GM18873 (cell line): ENCODE results near the gene LRRC74A.
"Not testable (repeated sequence)": the region's sequence is repeated elsewhere in the genome, so short reads cannot be mapped to it uniquely, and the experiment has no call there.

ENCODE experiments used
- ATAC-seq: cut with Tn5 transposase; IDR thresholded peaks from one replicate; pipeline ENCODE4 v1.9.1; 2021; ENCODE audit warnings: mild to moderate bottlenecking, moderate library complexity, moderate number of reproducible peaks; ENCODE audit not compliant: unreplicated experiment, low FRiP score

LRRC74A gene

DNA sequence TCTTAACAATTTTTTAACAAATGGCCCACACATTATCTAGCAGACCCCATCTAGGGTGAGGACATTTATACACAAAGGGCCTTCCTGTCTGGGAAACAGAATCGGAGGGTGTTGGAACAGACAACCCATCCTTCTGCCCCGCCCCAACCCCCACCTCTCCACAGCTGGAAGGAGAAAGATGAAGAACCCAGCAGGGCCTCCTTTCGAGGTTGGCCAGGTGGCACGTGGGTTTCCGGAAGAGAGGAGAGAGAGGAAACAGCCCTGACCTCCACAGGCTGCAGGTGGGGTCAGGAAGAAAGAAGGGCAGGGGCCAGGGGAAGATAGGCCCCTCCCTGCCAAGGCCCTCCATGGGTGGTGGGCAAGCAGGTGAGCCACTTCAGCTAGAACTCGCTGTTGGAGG, 57.2 kb downstream of the LRRC74A start:
- ATAC-seq, result no peak

DNA sequence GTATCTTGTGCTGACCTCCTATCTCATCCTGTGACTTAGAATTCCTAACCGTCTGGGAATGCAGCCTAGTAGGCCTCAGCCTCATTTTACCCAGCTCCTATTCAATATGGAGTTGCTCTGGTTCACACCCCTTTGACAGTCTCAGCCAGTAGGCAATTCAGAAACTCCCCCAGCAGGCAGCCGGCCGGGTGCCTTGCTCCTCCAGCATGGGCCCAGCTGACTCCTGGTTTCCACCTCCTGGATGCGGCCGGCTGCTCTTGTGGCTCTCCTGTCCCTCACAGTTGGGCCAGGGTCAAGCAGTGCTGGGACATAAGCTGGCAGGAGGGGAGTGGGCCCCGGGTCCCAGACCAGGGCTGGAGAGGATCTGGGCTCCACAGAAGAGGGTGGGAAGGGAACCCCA, 58.2 kb downstream of the LRRC74A start:
- no peak for ATAC-seq

- no peak for ATAC-seq
These were observed 58.7 kb downstream of the LRRC74A start for GRCh38 chr14:76884853-76885276.

DNA sequence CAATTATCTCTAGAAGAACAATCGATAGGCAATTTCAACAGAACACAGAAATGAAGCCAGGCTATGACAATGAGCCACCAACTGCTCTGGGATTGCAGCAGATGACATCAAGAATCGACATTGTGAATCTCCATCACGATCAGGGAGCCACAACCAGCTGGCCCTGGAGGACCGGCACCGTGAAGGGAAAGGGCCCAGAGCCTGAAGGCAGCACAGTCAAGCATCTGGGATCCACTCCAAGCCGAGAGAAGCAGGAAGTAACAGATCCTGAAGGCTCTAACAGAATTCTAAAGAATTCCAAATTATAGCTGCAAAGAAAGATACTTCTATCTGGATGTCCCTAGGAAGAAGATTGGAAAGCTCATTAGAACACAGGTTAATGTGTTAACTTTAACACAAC, 61.0 kb downstream of the LRRC74A start:
- no peak for ATAC-seq

DNA sequence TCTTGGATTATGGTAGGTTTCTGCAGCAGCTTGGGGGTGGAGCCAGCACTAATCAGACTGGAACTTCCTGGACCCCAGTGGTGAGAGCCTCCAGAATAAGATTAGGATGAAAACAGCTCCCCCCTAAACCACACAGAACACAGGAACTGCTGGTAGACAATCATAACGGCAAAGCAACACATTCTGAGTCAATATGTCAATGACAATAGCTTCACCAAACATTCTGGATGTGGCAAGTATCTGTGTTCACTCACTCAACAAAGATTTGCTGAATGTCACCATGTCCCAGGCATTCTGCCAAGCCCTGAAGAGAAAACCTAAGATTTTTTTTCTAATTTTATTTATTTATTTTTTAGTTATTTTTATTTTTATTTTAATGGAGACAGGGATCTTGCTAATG, 65.2 kb downstream of the LRRC74A start:
- no peak for ATAC-seq

DNA sequence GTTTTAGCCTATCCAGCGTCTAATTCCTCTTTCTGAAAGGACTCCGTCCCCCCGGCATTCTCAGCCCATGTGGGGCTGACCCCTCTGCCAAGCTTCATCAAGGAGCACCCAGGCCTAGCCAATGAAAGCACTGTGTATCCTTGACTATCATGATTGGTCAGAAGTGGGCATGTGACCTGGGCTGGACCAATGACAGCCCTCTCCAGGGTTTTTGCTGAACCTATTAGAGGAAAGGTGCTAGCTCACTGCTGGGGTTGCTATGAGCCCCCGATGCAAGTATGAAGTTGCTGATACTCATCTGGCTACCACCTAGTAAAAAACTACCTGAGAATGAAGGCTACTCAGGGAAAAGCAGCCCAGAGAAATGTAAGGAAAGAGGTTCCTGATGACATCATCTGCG, 68.1 kb downstream of the LRRC74A start:
- ATAC-seq, result no peak

GRCh38 chr14:76898006-76898405, 71.8 kb downstream of the LRRC74A start:
- not testable (repeated sequence) for ATAC-seq

DNA sequence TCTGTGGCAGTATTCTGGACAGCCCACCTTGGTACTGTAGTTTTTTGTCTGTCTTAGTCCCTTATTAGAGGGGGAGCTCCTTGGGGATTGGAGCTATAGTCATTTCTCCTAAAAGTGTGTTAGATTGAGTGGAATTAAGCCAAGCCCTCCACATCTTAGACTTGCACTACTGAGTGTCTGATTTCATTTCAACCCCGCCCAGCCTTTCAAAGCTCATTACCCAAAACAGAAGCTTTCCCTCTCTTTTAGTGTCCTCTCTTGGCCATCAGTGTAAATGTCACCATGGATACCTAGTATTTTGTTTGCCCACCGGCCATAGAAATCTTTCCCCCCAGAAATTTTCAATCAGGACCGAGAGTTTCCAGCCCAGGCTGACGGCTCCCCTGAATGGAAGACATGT, 74.5 kb downstream of the LRRC74A start:
- no peak for ATAC-seq

DNA sequence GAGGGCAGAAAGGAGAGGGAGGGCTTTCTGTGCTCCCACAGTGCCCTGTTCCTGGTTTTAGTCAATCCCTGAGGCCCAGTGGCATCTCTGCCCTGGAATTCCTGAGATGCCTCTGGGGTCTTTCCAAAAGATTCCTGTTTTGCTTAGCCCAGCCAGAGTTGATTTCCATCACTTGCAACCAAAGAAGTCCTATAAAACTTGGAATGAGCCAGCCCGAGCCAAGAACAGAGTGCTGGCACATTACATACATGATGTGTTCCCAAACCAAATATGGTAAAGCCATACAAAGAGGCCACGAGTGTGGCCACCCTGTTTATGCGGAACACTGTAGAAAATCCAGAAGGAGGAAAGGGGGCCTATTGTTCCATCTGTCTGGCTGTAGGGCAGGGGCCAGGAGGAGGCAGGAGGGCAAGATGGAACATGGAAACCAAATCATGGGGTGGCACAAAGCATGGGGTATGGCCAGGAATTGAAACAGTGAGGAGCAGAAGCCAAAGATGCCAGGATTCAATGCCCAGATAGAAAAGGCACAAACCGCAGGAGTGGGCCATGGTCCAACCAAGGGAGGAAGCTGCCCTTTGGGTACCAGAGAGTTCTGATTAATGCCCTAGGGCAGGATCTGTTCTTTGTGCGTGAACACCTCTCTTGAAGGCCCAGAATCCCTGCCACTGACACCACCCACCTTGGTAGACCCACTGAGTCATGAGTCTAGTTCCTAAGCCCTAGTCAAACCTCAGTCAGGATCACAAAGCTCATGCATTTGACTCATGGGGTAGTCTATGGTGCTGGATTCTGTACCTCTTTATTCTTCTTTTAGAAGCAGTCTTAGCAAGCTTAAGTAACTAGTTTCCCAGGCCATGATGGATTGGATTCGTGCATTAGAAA, 75.2 kb downstream of the LRRC74A start:
- no peak for ATAC-seq

DNA sequence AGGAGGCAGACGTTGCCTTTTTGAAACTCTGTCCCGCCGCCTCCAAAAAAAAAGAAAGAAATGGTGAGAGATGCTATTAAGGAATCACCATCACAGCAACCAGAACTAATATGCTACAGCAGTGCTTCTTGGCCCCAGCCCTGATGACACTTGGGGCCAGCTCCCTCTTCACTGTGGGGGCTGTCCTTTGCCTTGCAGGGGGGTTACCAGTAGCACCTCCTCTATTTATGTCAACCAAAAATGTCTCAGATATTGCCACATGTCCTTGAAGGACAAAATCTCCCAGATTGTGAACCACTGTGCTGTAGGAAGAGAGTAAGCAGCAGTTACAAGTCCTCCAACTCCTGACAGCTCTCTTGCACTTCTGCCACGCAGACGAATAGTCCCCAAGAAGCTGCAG, 76.4 kb downstream of the LRRC74A start:
- no peak for ATAC-seq

DNA sequence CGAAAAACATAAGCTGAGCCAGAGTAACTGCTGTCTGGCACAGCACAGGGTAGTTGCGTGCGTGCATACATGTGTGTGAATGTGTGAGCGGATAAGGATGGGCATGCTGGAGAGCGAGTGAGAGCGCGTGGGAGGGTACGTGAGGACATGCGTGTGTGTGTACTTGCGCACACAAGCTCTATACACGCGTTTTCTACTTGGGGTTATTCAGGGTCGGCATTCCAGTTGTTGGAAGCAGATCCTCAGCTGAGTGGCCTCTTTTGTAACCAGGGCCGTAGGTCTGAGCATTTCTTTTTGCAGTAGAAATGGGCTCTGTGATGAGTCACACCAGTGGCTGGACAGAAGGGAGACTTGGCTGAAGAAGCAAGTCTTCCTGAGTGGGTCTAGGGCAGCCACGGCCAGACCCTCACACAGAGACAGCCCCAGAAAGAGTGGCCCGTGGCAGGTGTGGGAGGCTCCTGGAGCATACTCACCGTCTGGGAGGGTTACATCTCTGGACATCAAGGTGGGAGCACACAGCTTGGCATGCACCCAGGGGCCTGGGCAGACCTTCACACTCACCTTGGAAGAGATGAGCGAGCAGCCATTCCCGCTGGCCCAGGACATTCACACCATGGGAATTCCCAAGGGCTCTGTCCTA, 78.0 kb downstream of the LRRC74A start:
- ATAC-seq, result no peak

- no peak for ATAC-seq
These were observed 78.7 kb downstream of the LRRC74A start for GRCh38 chr14:76904740-76905569.

- no peak for ATAC-seq
These were observed 82.6 kb downstream of the LRRC74A start for GRCh38 chr14:76908834-76909233.

GRCh38 chr14:76909266-76909665, 83.1 kb downstream of the LRRC74A start:
- ATAC-seq, result no peak

DNA sequence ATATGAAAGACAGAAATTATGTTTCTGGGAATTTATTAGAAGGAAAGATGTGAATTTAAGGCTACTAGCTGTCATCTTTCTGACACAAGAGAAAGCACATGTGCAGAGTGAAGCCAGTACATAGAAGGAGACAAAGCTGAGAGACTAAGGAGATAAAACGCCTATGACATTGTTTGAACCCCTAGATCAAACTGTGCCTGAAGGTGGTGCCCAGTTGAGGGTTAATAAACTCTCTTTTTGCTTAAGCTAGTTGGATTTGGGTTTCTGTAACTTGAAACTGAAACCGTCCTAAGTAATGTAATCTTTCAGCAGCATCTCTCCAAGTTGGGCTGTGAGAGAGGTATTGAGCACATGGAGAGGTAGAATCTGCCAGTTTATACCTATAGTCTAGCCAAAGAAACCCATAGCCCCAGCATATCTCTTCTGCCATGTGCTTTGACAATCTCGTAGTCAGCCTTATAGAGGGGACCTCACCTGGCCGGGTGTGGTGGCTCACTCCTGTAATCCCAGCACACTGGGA, 84.2 kb downstream of the LRRC74A start:
- no peak for ATAC-seq

DNA sequence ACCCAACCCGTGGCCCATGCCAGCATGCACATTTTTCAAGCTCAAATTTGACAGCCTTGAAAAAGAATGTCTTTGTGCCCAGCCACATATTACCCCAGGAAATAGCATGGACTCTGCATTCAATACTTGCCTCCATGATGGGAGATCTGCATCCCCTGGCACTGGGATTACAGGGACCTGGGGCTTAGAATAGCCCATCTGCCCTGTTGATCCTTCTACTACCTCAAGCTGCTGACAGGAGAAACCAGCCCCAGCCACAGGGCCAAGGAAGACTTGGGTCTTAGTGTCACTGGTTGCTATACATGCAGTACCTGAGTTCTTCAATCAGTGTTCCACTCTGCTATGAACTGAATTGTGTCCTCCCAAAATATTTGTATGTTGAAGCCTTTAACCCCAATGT, 85.3 kb downstream of the LRRC74A start:
- ATAC-seq, result no peak

DNA sequence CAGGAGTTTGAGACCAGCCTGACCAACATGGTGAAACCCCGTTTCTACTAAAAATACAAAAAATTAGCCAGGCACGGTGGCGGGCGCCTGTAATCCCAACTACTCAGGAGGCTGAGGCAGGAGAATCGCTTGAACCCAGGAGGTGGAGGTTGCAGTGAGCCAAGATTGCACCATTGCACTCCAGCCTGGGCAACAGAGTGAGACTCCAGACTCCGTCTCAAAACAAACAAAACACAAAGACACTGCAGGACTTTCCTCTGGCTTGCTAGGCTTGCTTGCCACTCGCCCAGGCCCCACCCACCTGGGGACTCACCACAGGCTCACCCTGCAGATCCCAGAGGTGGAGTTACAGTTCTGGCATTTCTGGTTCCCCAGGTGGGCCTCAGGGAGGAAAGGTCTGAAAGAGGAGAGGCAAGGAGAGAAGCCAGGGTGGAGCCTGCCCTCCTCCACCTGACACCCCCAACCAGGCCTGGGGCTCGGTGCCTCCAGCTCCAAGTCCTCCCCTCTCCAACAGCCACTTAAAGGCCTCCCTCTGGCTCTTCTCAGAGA, 88.4 kb downstream of the LRRC74A start:
- ATAC-seq, result not testable (repeated sequence)

- ATAC-seq, result no peak
These were observed 90.0 kb downstream of the LRRC74A start for GRCh38 chr14:76916040-76916715.

DNA sequence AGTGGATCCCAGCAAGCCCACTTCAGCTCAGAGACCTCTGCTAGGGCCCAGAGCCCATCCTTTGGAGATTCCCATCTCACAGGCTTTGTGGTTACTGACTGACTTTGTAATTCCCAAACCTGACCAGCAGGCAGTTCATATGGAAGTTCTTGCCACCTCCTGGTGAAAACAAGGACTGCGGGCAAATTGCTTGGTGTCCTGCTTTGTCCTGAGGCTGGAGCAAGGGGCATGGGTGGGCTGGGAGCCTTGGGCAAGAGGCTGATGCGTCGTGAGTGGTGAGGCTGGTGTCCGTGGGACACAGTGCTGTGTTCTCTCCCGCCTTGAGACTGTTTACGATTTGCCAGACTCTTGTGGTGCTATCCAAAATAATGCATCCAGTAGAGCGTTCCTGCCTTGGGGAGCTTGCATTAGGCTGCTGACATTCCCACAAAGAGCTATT, 91.0 kb downstream of the LRRC74A start:
- no peak for ATAC-seq

DNA sequence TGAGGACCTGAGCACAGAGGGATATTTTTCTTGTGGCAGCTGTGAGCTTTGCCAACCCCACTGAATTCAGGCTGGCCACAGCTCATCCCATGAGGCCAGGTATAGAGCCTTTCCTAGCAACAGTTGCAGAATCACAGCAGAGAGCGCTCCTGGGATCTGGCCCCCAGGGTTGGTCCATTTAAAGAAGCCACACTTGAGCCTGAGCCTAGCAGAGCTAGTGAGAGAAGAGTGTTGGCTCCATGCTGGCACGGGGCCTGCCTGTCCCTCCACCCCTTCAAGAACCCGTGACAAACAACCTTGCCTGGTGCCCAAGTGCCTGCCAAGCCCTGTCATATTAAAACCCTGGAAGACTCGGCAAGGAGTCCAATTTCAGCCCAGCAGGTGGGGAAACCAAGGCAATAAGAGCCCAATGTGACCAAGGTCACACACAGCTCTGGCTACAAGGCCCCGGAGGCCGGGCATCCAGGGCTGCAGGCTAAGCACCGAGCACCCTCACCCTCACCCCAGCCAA, 91.6 kb downstream of the LRRC74A start:
- no peak for ATAC-seq
